ENCODE data around the gene PRKAB1.

DNA sequence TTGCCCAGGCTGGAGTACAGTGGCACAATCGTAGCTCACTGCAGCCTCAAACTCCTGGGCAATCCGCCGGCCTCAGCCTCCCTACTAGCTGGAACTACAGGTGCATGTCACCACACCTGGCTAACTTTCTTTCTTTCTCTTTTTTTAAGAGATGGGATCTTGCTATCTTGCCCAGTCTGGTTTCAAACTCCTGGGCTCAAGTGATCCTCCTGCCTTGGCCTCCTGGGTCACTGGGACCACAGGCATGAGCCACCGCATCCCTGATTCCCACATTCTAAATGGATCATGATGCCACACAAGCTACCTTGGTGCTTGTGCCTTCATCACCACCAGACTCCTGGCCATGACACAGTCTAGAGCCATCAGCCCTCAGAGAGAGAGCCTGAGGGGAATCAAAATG is 43.8 kb downstream of the PRKAB1 start:
- TF ChIP-seq, protein P1, sequence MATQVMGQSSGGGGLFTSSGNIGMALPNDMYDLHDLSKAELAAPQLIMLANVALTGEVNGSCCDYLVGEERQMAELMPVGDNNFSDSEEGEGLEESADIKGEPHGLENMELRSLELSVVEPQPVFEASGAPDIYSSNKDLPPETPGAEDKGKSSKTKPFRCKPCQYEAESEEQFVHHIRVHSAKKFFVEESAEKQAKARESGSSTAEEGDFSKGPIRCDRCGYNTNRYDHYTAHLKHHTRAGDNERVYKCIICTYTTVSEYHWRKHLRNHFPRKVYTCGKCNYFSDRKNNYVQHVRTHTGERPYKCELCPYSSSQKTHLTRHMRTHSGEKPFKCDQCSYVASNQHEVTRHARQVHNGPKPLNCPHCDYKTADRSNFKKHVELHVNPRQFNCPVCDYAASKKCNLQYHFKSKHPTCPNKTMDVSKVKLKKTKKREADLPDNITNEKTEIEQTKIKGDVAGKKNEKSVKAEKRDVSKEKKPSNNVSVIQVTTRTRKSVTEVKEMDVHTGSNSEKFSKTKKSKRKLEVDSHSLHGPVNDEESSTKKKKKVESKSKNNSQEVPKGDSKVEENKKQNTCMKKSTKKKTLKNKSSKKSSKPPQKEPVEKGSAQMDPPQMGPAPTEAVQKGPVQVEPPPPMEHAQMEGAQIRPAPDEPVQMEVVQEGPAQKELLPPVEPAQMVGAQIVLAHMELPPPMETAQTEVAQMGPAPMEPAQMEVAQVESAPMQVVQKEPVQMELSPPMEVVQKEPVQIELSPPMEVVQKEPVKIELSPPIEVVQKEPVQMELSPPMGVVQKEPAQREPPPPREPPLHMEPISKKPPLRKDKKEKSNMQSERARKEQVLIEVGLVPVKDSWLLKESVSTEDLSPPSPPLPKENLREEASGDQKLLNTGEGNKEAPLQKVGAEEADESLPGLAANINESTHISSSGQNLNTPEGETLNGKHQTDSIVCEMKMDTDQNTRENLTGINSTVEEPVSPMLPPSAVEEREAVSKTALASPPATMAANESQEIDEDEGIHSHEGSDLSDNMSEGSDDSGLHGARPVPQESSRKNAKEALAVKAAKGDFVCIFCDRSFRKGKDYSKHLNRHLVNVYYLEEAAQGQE (IDR thresholded peaks at IDR 0.05; ENCODE audit: insufficient read depth in 1 of 2, low read depth in 2 of 2, low read length in 2 of 2), result no peak
- TF ChIP-seq POLR2AphosphoS5 (IDR thresholded peaks at IDR 0.05; ENCODE audit: low read depth, low read length) (no peak), TAF1 (IDR thresholded peaks at IDR 0.05; ENCODE audit: borderline replicate concordance, insufficient read depth, low read length) (no peak), FOXP2 (optimal IDR thresholded peaks at IDR 0.05; ENCODE audit: borderline replicate concordance, extremely low read depth, extremely low read length, insufficient read depth) (no peak)

All from PFSK-1 (cell line).